Cardiac muscle cell (in vitro differentiated cells and primary cell): ENCODE results near the gene MAN2C1. TPM values are rescaled to one million over a fixed set of nuclear protein-coding genes. Genes with fewer than 3 reads are reported as not detected.

Source experiments
- DNase-seq, 2 donors: peaks; one replicate each; pipeline versions ENCODE4 v3.0.0 to v3.0.0-alpha.2; 2010 to 2017; ENCODE audit warnings: low read depth in 1 of 2, low spot score in 1 of 2
- H3K27ac ChIP-seq: fragments of 200-600 bp; sonication (generic); 2 replicates; pipeline ENCODE4 v1.5.1; 2016
- H3K27me3 ChIP-seq: fragments of 200-600 bp; sonication (generic); 2 replicates; pipeline ENCODE4 v1.6.0; 2016; ENCODE audit warnings: control low read depth
- H3K36me3 ChIP-seq: fragments of 200-600 bp; sonication (generic); 2 replicates; pipeline ENCODE4 v1.5.1; 2016; ENCODE audit warnings: control low read depth
- H3K4me1 ChIP-seq: fragments of 200-600 bp; sonication (generic); 2 replicates; pipeline ENCODE4 v1.8.1; 2017; ENCODE audit warnings: low read depth, mild to moderate bottlenecking, mixed run types
- H3K4me3 ChIP-seq: fragments of 200-600 bp; sonication (generic); 2 replicates; pipeline ENCODE4 v1.5.1; 2016; ENCODE audit warnings: mild to moderate bottlenecking
- H3K9me3 ChIP-seq: fragments of 200-600 bp; sonication (generic); 2 replicates; pipeline ENCODE4 v1.5.1; 2017; ENCODE audit warnings: low read depth, mild to moderate bottlenecking, control low read depth
- polyA plus RNA-seq: library from polyadenylated mRNA; unstranded; fragments of >200 nt; fragmentation: Nextera tagmentation; extraction: Ambion mirVana; gene quantifications from 2 replicates; pipeline ENCODE4 v1.2.1, GENCODE V29; 2016
- total RNA-seq: library from RNA; depleted of rRNA; stranded (reverse); fragments of >200 nt; gene quantifications from 2 replicates; pipeline ENCODE4 v1.2.3, GENCODE V29; 2016
- TF ChIP-seq, protein P1 (sequence below): IDR thresholded peaks from 2 replicates; pipeline ENCODE4 v1.5.1; 2012; ENCODE audit warnings: low read depth, mild to moderate bottlenecking, low read length

Gene MAN2C1
- 114 and 244 TPM in 2 replicates for total RNA-seq
- polyA plus RNA-seq, result 157 and 169 TPM in 2 replicates

- Histone ChIP-seq H3K27ac (peak within 1 kb of the TSS; percentile 94), H3K4me3 (peak within 1 kb of the TSS; percentile 84), H3K4me1 (peaks cover 6% of the 10 kb centered on the region), H3K27me3 (no peaks in the 10 kb centered on the region), H3K36me3 (peaks cover 36% of the 10 kb centered on the region), H3K9me3 (no peaks in the 10 kb centered on the region)
- TF ChIP-seq, protein P1, sequence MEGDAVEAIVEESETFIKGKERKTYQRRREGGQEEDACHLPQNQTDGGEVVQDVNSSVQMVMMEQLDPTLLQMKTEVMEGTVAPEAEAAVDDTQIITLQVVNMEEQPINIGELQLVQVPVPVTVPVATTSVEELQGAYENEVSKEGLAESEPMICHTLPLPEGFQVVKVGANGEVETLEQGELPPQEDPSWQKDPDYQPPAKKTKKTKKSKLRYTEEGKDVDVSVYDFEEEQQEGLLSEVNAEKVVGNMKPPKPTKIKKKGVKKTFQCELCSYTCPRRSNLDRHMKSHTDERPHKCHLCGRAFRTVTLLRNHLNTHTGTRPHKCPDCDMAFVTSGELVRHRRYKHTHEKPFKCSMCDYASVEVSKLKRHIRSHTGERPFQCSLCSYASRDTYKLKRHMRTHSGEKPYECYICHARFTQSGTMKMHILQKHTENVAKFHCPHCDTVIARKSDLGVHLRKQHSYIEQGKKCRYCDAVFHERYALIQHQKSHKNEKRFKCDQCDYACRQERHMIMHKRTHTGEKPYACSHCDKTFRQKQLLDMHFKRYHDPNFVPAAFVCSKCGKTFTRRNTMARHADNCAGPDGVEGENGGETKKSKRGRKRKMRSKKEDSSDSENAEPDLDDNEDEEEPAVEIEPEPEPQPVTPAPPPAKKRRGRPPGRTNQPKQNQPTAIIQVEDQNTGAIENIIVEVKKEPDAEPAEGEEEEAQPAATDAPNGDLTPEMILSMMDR, result peak; percentile 77
- peak; percentile 95 to 97 for DNase-seq
These were observed at the start of gene MAN2C1 for GRCh38 chr15:75367913-75368688. TSS of gene MAN2C1 (minus strand) at chr15:75368607. CDS start at chr15:75368583, 24 bp downstream.

DNA sequence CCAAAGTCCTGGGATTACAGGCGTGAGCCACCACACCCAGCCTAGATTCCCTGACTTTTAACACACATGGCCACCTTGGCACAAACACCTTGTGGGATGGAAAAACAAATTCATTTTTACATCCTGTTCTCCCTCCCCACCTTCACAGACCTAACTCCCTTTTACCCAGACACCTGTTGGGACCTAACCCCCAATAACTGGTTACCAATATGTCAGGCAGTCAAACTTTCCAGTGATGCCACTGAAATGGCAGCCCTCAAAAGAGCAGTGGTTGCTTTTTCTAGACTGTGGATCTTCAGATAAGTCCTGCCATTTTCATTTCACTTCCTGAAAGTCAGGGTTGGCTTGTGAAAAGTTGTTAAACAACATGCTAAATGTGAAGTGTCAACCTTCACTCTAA lies 48.2 kb upstream of the MAN2C1 start:
- Histone ChIP-seq H3K4me3 (no peak overlapping the region), H3K9me3 (no peaks in the 10 kb centered on the region), H3K27ac (no peak overlapping the region), H3K27me3 (no peaks in the 10 kb centered on the region), H3K36me3 (peaks cover 34% of the 10 kb centered on the region), H3K4me1 (no peaks in the 10 kb centered on the region)
- TF ChIP-seq, protein P1, result no peak
- no peak for DNase-seq

GRCh38 chr15:75410196-75410595 lies 41.8 kb upstream of the MAN2C1 start:
- Histone ChIP-seq H3K36me3 (peaks cover 67% of the 10 kb centered on the region), H3K4me3 (no peak overlapping the region), H3K27me3 (no peaks in the 10 kb centered on the region), H3K9me3 (no peaks in the 10 kb centered on the region), H3K4me1 (no peaks in the 10 kb centered on the region), H3K27ac (no peak overlapping the region)
- no peak for DNase-seq
- TF ChIP-seq, protein P1, result no peak

DNA sequence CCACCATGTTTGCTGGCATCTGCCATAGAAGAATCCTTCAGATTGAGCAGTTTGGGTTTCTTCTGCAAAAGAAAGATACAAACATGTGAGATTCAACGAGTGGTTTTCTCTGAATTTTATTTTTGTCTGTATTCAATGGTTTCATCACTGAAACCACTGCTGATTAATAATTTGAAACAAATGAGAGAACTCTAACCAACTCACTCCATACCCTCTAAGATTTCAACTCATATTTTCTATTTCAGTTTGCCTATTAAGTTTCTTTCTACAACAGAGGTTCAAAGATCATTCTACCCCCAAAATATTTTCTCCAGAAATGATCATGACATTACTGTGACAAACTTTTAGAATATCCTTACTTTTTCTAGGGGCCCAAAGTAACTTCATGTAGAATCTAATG lies 38.7 kb upstream of the MAN2C1 start:
- TF ChIP-seq, protein P1, result no peak
- Histone ChIP-seq H3K9me3 (no peaks in the 10 kb centered on the region), H3K27ac (no peak overlapping the region), H3K36me3 (peaks cover 79% of the 10 kb centered on the region), H3K4me3 (no peak overlapping the region), H3K27me3 (no peaks in the 10 kb centered on the region), H3K4me1 (no peaks in the 10 kb centered on the region)
- no peak for DNase-seq

DNA sequence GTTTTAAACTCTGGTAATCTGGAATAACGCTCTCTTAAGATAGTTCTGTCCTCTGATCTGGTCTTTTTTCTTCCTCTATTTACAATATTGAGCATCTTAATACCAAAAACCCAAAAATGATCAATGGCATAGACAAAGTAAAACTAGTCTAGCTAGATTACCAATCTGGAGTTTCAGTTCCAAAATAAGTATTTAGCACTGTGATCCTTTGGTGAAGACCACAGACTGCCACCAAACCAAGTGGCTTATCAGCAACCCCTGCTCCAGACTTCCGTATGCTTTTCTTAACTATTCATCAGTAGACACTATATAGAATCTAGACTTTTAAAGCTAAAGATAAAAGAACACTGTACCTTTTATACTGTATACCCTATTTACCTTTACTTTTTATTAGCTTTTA lies 35.5 kb upstream of the MAN2C1 start:
- H3K4me3 ChIP-seq, result no peak overlapping the region
- TF ChIP-seq, protein P1, result no peak
- no peaks in the 10 kb centered on the region for H3K27me3 ChIP-seq
- no peaks in the 10 kb centered on the region for H3K9me3 ChIP-seq
- H3K27ac ChIP-seq, result no peak overlapping the region
- H3K36me3 ChIP-seq, result peaks cover 79% of the 10 kb centered on the region
- no peaks in the 10 kb centered on the region for H3K4me1 ChIP-seq
- DNase-seq, result no peak
